Hepatocyte (in vitro differentiated cells): Measurements from ENCODE around the gene NPTXR. TPM values are rescaled to one million over a fixed set of nuclear protein-coding genes. Genes with fewer than 3 reads are reported as not detected.

Experiments
- DNase-seq: peaks from one replicate; pipeline ENCODE4 v3.0.0-alpha.2; 2016; ENCODE audit warnings: low spot score
- H2AFZ ChIP-seq: fragments of 200-600 bp; sonication (generic); 2 replicates; pipeline ENCODE4 v1.6.0; 2016; ENCODE audit warnings: antibody characterized with exemption, mild to moderate bottlenecking
- H3K27ac ChIP-seq: fragments of 200-600 bp; sonication (generic); 2 replicates; pipeline ENCODE4 v1.5.1; 2016; ENCODE audit warnings: mild to moderate bottlenecking
- H3K27me3 ChIP-seq: fragments of 200-600 bp; sonication (generic); 2 replicates; pipeline ENCODE4 v1.6.1; 2016
- H3K36me3 ChIP-seq: fragments of 200-600 bp; sonication (generic); replicated peaks from 2 replicates; pipeline ENCODE4 v1.5.1; 2016; ENCODE audit warnings: low read depth; ENCODE audit not compliant: insufficient read depth
- H3K4me1 ChIP-seq: fragments of 200-600 bp; sonication (generic); 2 replicates; pipeline ENCODE4 v1.5.1; 2016; ENCODE audit warnings: mild to moderate bottlenecking, moderate library complexity; ENCODE audit not compliant: insufficient read depth
- H3K4me2 ChIP-seq: fragments of 200-600 bp; sonication (generic); 2 replicates; pipeline ENCODE4 v1.6.0; 2016
- H3K4me3 ChIP-seq: fragments of 200-600 bp; sonication (generic); 2 replicates; pipeline ENCODE4 v1.5.1; 2016; ENCODE audit warnings: mild to moderate bottlenecking
- H3K79me2 ChIP-seq: fragments of 200-600 bp; sonication (generic); 2 replicates; pipeline ENCODE4 v1.6.0; 2017; ENCODE audit warnings: mild to moderate bottlenecking
- H3K9me2 ChIP-seq: fragments of 200-600 bp; sonication (generic); replicated peaks from 2 replicates; pipeline ENCODE4 v1.6.0; 2017; ENCODE audit warnings: mild to moderate bottlenecking; ENCODE audit not compliant: insufficient read depth
- H3K9me3 ChIP-seq: fragments of 200-600 bp; sonication (generic); 2 replicates; pipeline ENCODE4 v1.5.1; 2016; ENCODE audit warnings: low read depth, mild to moderate bottlenecking
- H4K20me1 ChIP-seq: fragments of 200-600 bp; sonication (generic); 2 replicates; pipeline ENCODE4 v1.6.0; 2016; ENCODE audit warnings: mild to moderate bottlenecking; ENCODE audit not compliant: insufficient read depth, poor library complexity, severe bottlenecking
- EZH2 ChIP-seq: fragments of 200-600 bp; sonication (generic); IDR thresholded peaks from 2 replicates; pipeline ENCODE4 v1.6.1; 2016; ENCODE audit warnings: antibody characterized with exemption, mild to moderate bottlenecking, borderline replicate concordance
- EZH2phosphoT487 ChIP-seq: fragments of 200-600 bp; sonication (generic); IDR thresholded peaks from one replicate; pipeline ENCODE4 v1.6.1; 2018; ENCODE audit warnings: antibody characterized with exemption, mild to moderate bottlenecking, low read depth, moderate library complexity; ENCODE audit not compliant: unreplicated experiment, severe bottlenecking
- WGBS: methylation state at CpG from one replicate; pipeline ENCODE4 v1.1.6; 2016; ENCODE audit warnings: low lambda C conversion rate; ENCODE audit errors: missing lambda C conversion rate; 5-methylcytosine and 5-hydroxymethylcytosine counted together
- polyA plus RNA-seq: library from polyadenylated mRNA; unstranded; fragments of >200 nt; fragmentation: Nextera tagmentation; extraction: Ambion mirVana; gene quantifications from 2 replicates; pipeline ENCODE4 v1.2.1, GENCODE V29; 2016
- total RNA-seq: library from RNA; depleted of rRNA; stranded (reverse); fragments of >200 nt; gene quantifications from 2 replicates; pipeline ENCODE4 v1.2.3, GENCODE V29; 2014
- TF ChIP-seq, protein P1 (sequence below): fragments of 200-600 bp; sonication (generic); IDR thresholded peaks from 2 replicates; pipeline ENCODE4 v1.5.1; 2016; ENCODE audit warnings: antibody characterized with exemption, mild to moderate bottlenecking; ENCODE audit not compliant: poor library complexity

Gene NPTXR
- total and polyA plus RNA-seq, 2 experiments from 2014 or later, result 3.3 to 3.8 TPM

DNA sequence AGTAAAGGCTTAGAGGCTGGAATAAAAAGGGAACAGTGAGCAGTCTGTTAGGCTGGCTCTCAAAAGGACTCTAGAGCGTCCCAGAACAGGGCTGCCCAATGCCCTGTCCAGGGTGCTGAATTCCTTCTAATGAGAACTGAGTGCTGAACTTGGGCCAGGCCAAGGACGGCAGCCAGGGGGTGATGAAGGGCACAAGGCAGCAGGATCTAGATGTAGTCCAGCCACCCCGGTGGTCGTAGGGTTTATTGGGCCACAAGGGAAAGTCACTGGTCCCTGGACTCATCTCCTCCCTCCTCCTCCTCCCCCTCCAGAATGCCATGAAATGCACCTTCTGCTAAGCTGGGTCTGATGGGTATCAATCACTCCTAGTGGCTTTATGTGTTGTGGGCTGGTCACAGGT is 19.2 kb downstream of the NPTXR start:
- WGBS, result 6% methylated on average over 4 of the region's 4 CpGs

GRCh38 chr22:38823637-38824036 is 20.2 kb downstream of the NPTXR start:
- no peaks in the 10 kb centered on the region for H3K9me3 ChIP-seq
- no peak overlapping the region for H3K27ac ChIP-seq
- H4K20me1 ChIP-seq, result no peaks in the 10 kb centered on the region
- DNase-seq, result no peak
- no peak overlapping the region for H3K4me3 ChIP-seq
- H3K9me2 ChIP-seq, result no peaks in the 10 kb centered on the region
- H3K4me2 ChIP-seq, result no peak overlapping the region
- H2AFZ ChIP-seq, result no peak overlapping the region
- H3K79me2 ChIP-seq, result no peaks in the 10 kb centered on the region
- H3K4me1 ChIP-seq, result no peaks in the 10 kb centered on the region
- H3K27me3 ChIP-seq, result no peaks in the 10 kb centered on the region
- TF ChIP-seq, protein P1, sequence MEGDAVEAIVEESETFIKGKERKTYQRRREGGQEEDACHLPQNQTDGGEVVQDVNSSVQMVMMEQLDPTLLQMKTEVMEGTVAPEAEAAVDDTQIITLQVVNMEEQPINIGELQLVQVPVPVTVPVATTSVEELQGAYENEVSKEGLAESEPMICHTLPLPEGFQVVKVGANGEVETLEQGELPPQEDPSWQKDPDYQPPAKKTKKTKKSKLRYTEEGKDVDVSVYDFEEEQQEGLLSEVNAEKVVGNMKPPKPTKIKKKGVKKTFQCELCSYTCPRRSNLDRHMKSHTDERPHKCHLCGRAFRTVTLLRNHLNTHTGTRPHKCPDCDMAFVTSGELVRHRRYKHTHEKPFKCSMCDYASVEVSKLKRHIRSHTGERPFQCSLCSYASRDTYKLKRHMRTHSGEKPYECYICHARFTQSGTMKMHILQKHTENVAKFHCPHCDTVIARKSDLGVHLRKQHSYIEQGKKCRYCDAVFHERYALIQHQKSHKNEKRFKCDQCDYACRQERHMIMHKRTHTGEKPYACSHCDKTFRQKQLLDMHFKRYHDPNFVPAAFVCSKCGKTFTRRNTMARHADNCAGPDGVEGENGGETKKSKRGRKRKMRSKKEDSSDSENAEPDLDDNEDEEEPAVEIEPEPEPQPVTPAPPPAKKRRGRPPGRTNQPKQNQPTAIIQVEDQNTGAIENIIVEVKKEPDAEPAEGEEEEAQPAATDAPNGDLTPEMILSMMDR, result no peak
- TF ChIP-seq EZH2phosphoT487, result no peak
- TF ChIP-seq EZH2, result no peak
- 84% methylated on average over 2 of the region's 2 CpGs for WGBS
- H3K36me3 ChIP-seq, result no peaks in the 10 kb centered on the region

More for the DNA sequence above, 19.2 kb downstream of the NPTXR start:
- no peak for TF ChIP-seq EZH2phosphoT487
- TF ChIP-seq, protein P1, result peak; percentile 43
- Histone ChIP-seq H4K20me1 (no peaks in the 10 kb centered on the region), H3K9me3 (no peaks in the 10 kb centered on the region), H3K4me3 (no peak overlapping the region), H3K9me2 (no peaks in the 10 kb centered on the region), H2AFZ (no peak overlapping the region), H3K27ac (no peak overlapping the region), H3K36me3 (no peaks in the 10 kb centered on the region), H3K27me3 (no peaks in the 10 kb centered on the region), H3K4me2 (no peak overlapping the region), H3K4me1 (no peaks in the 10 kb centered on the region), H3K79me2 (no peaks in the 10 kb centered on the region)
- DNase-seq, result peak; percentile 92

DNA sequence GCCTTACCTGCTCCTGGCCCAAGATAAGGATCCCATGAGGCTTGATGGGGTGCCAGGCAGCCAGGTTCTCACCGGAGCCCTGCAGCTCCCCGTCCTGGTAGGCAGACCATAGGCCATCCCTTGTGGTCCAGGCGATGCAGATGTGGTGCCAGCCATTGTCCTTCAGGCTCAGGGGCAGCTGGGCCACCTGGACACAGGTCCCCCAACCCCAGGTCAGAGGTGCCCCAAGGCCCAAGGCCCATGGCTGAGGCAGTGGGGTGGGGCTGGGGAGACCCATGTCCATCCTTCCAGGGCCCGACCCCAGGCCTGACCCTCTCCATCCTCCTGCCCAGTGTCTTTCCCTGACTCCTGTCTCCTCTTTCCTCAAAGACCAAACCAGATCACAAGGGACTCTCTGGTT is 20.8 kb downstream of the NPTXR start:
- Histone ChIP-seq H3K36me3 (no peaks in the 10 kb centered on the region), H3K9me2 (no peaks in the 10 kb centered on the region), H2AFZ (no peak overlapping the region), H3K4me2 (no peak overlapping the region), H3K9me3 (no peaks in the 10 kb centered on the region), H3K4me1 (no peaks in the 10 kb centered on the region), H3K79me2 (no peaks in the 10 kb centered on the region), H3K4me3 (no peak overlapping the region), H3K27ac (no peak overlapping the region), H3K27me3 (no peaks in the 10 kb centered on the region), H4K20me1 (no peaks in the 10 kb centered on the region)
- TF ChIP-seq EZH2 (no peak), EZH2phosphoT487 (no peak)
- TF ChIP-seq, protein P1, result no peak
- no peak for DNase-seq
- 80% methylated on average over 4 of the region's 4 CpGs for WGBS

- Histone ChIP-seq H3K79me2 (no peaks in the 10 kb centered on the region), H3K9me3 (no peaks in the 10 kb centered on the region), H3K27me3 (no peaks in the 10 kb centered on the region), H3K4me2 (no peak overlapping the region), H4K20me1 (no peaks in the 10 kb centered on the region), H3K36me3 (no peaks in the 10 kb centered on the region), H3K27ac (no peak overlapping the region), H3K4me3 (no peak overlapping the region), H2AFZ (no peak overlapping the region), H3K4me1 (no peaks in the 10 kb centered on the region), H3K9me2 (no peaks in the 10 kb centered on the region)
- DNase-seq, result no peak
- WGBS, result 84% methylated on average over 8 of the region's 8 CpGs
- TF ChIP-seq, protein P1, result no peak
- TF ChIP-seq EZH2 (no peak), EZH2phosphoT487 (no peak)
Measured at GRCh38 chr22:38820020-38820419, 23.8 kb downstream of the NPTXR start.
